HCT116 (cell line): ENCODE results near the gene INS. TPM values are rescaled to one million over a fixed set of nuclear protein-coding genes. Genes with fewer than 3 reads are reported as not detected.

Experiments used
- ATAC-seq: fragments of 200-7000 bp; cut with Tn5 transposase; 2 replicates; pipeline ENCODE4 v1.9.1; 2020; ENCODE audit warnings: mild to moderate bottlenecking, moderate library complexity
- BruUV-seq: library from RNA; stranded (reverse); fragments of 400-500 nt; replicated peaks from 2 replicates; lab custom pipeline; 2021; lab: Mats Ljungman, UMichigan
- CTCF ChIA-PET: fragments of 300-600 bp; sonication (Branson Sonifier 250); formaldehyde crosslinking; loops from one replicate; lab custom pipeline; 2021; ENCODE audit warnings: antibody characterized with exemption; lab: Charles Lee
- POLR2A ChIA-PET: fragments of 300-600, 350-600 bp; sonication (Branson Sonifier 250); formaldehyde crosslinking; loops from one replicate; lab custom pipeline; 2021; ENCODE audit warnings: antibody characterized with exemption; lab: Charles Lee
- RAD21 ChIA-PET, 2 experiments: fragments of 300-600 bp; sonication (Branson Sonifier 250); formaldehyde crosslinking; loops; one replicate each; lab custom pipeline; 2023; ENCODE audit warnings: low total read pairs in 2 of 2; ENCODE audit not compliant: uncharacterized antibody in 2 of 2, unreplicated experiment in 2 of 2, low non-redundant PET in 1 of 2; lab: Charles Lee
- DNase-seq: peaks from one replicate; pipeline ENCODE4 v3.0.0-alpha.2; 2010; ENCODE audit warnings: low read depth, low spot score
- H2AFZ ChIP-seq: fragments of 200-600 bp; shearing (Covaris generic), sonication (generic); 2 replicates; pipeline ENCODE4 v1.6.1; 2017; ENCODE audit warnings: low read depth, mixed run types, mixed read lengths, antibody characterized with exemption, low read length; ENCODE audit not compliant: poor library complexity, severe bottlenecking
- H3K27ac ChIP-seq: 2 replicates; pipeline ENCODE4 v1.5.1; 2012; ENCODE audit warnings: low read depth, low read length
- H3K27me3 ChIP-seq: fragments of 200-600 bp; sonication (generic); 2 replicates; pipeline ENCODE4 v1.6.1; 2016; ENCODE audit warnings: mixed run types, low read length, mixed read lengths; ENCODE audit not compliant: insufficient read depth
- H3K36me3 ChIP-seq, 2 experiments: fragments of 200-500 bp in 1 of 2; fragments of 200-600 bp in 1 of 2; sonication (Bioruptor generic) in 1 of 2; sonication (generic) in 1 of 2; 2 replicates each; pipeline versions ENCODE4 v1.5.1 to v1.6.1; 2014 to 2016; ENCODE audit warnings: low read length in 2 of 2, inconsistent platforms in 1 of 2, mixed read lengths in 1 of 2, mixed run types in 1 of 2; ENCODE audit not compliant: insufficient read depth in 2 of 2, control insufficient read depth in 1 of 2
- H3K4me1 ChIP-seq, 2 experiments: fragments of 200-600 bp in 1 of 2; sonication (generic) in 1 of 2; 2 replicates each; pipeline versions ENCODE4 v1.5.1 to v1.6.1; 2012 to 2017; ENCODE audit warnings: low read length in 2 of 2, inconsistent platforms in 1 of 2, mild to moderate bottlenecking in 1 of 2, mixed read lengths in 1 of 2, mixed run types in 1 of 2, moderate library complexity in 1 of 2; ENCODE audit not compliant: insufficient read depth in 2 of 2, control insufficient read depth in 1 of 2
- H3K4me2 ChIP-seq: fragments of 200-600 bp; sonication (generic); 2 replicates; pipeline ENCODE4 v1.6.1; 2017; ENCODE audit warnings: mixed run types, low read length, mixed read lengths
- H3K4me3 ChIP-seq, 2 experiments: fragments of 200-600 bp in 1 of 2; sonication (generic) in 1 of 2; replicated peaks in 1 of 2; 2 replicates each; pipeline ENCODE4 v1.5.1; 2011 to 2016; ENCODE audit warnings: low read length in 2 of 2, control low read depth in 1 of 2, low read depth in 1 of 2, mild to moderate bottlenecking in 1 of 2, mixed read lengths in 1 of 2, mixed run types in 1 of 2
- H3K79me2 ChIP-seq: fragments of 200-600 bp; sonication (generic); 2 replicates; pipeline ENCODE4 v1.6.1; 2017; ENCODE audit warnings: mild to moderate bottlenecking, mixed run types, low read length, moderate library complexity, mixed read lengths; ENCODE audit not compliant: insufficient read depth
- H3K9ac ChIP-seq: fragments of 200-600 bp; sonication (generic); 2 replicates; pipeline ENCODE4 v1.6.1; 2016; ENCODE audit warnings: low read length, mixed read lengths
- H3K9me2 ChIP-seq: fragments of 200-600 bp; sonication (generic), shearing (Covaris generic); 2 replicates; pipeline ENCODE4 v1.6.1; 2017; ENCODE audit warnings: mixed run types, mild to moderate bottlenecking, moderate library complexity; ENCODE audit not compliant: insufficient read depth
- H3K9me3 ChIP-seq, 2 experiments: fragments of 200-500 bp in 1 of 2; fragments of 200-600 bp in 1 of 2; sonication (Bioruptor generic) in 1 of 2; sonication (generic) in 1 of 2; 2 replicates each; pipeline ENCODE4 v1.6.1; 2014 to 2017; ENCODE audit warnings: low read length in 2 of 2, mixed read lengths in 2 of 2, inconsistent platforms in 1 of 2, low read depth in 1 of 2, mild to moderate bottlenecking in 1 of 2, mixed run types in 1 of 2, moderate library complexity in 1 of 2; ENCODE audit not compliant: control insufficient read depth in 1 of 2, insufficient read depth in 1 of 2
- H4K20me1 ChIP-seq: fragments of 200-600 bp; sonication (generic), shearing (Covaris generic); 2 replicates; pipeline ENCODE4 v1.6.1; 2017; ENCODE audit warnings: mixed run types, mild to moderate bottlenecking, moderate library complexity; ENCODE audit not compliant: insufficient read depth
- CTCF ChIP-seq, 3 experiments: fragments of 200-600 bp in 1 of 3; sonication (generic) in 1 of 3; IDR thresholded peaks in 2 of 3; conservative IDR thresholded peaks in 1 of 3; 2 replicates each; pipeline ENCODE4 v1.5.1; 2012 to 2017; ENCODE audit warnings: low read depth in 2 of 3, low read length in 2 of 3, antibody characterized with exemption in 1 of 3, borderline replicate concordance in 1 of 3, control low read depth in 1 of 3, mild to moderate bottlenecking in 1 of 3, mixed read lengths in 1 of 3, mixed run types in 1 of 3, moderate library complexity in 1 of 3; ENCODE audit not compliant: insufficient read depth in 1 of 3
- EZH2phosphoT487 ChIP-seq: fragments of 200-600 bp; IDR thresholded peaks from 2 replicates; pipeline ENCODE4 v1.6.1; 2018; ENCODE audit warnings: antibody characterized with exemption, borderline replicate concordance
- FOSL1 ChIP-seq: IDR thresholded peaks from 2 replicates; pipeline ENCODE4 v1.6.1; 2012; ENCODE audit warnings: low read depth
- MAX ChIP-seq: IDR thresholded peaks from 2 replicates; pipeline ENCODE4 v1.6.1; 2012
- REST ChIP-seq: IDR thresholded peaks from 2 replicates; pipeline ENCODE4 v1.6.1; 2012; ENCODE audit warnings: low read depth
- SP1 ChIP-seq: IDR thresholded peaks from 2 replicates; pipeline ENCODE4 v1.6.1; 2012; ENCODE audit warnings: low read depth
- YY1 ChIP-seq: IDR thresholded peaks from 2 replicates; pipeline ENCODE4 v1.6.1; 2011; ENCODE audit warnings: low read length, low read depth, moderate library complexity, mild to moderate bottlenecking; ENCODE audit not compliant: insufficient replicate concordance; ENCODE audit errors: extremely low read depth
- ZNF274 ChIP-seq: fragments of 200-500 bp; sonication (Bioruptor generic); IDR thresholded peaks from 2 replicates; pipeline ENCODE4 v1.6.1; 2014; ENCODE audit warnings: mild to moderate bottlenecking, low read depth, low read length, inconsistent platforms
- intact Hi-C: fragments of 100-400 bp; cut with micrococcal nuclease; formaldehyde crosslinking; loops from 2 replicates; pipeline ENCODE4 v1.10.0; 2022
- total RNA-seq: library from RNA; stranded (reverse); gene quantifications from one replicate; pipeline ENCODE4 v1.2.1, GENCODE V29; 2021; ENCODE audit not compliant: unreplicated experiment

The INS gene
- total RNA-seq, 1 experiment from 2014 or later, result 0.44 TPM

- no TSS peak for BruUV-seq
- ChIA-PET CTCF (interaction anchor here (2.0 to 4.8 kb wide), 2 partner anchors 13 to 256 kb away, joined by 10 to 23 read pairs; no protein-coding TSS in a partner anchor), RAD21 (no interaction called here), POLR2A (no interaction called here)
- Histone ChIP-seq H3K4me3 (no peak overlapping the region), H3K36me3 (no peaks in the 10 kb centered on the region), H3K79me2 (no peaks in the 10 kb centered on the region), H3K9me2 (no peaks in the 10 kb centered on the region), H3K27ac (no peak overlapping the region), H2AFZ (no peak overlapping the region), H4K20me1 (no peaks in the 10 kb centered on the region), H3K9me3 (no peaks in the 10 kb centered on the region), H3K27me3 (no peaks in the 10 kb centered on the region), H3K9ac (no peak overlapping the region), H3K4me1 (peaks cover 2 to 11% of the 10 kb centered on the region in 2 experiments; a peak in 3 of 4 replicates), H3K4me2 (no peak overlapping the region)
- no peak for ATAC-seq
- DNase-seq, result no peak
- TF ChIP-seq REST (no peak), ZNF274 (no peak)
- intact Hi-C loops, result no loop called here
Observed at GRCh38 chr11:2164081-2164480, 3.1 kb upstream of the INS start.

- Histone ChIP-seq H3K27me3 (no peaks in the 10 kb centered on the region), H3K9me3 (no peaks in the 10 kb centered on the region), H3K79me2 (no peaks in the 10 kb centered on the region), H3K4me2 (no peak overlapping the region), H3K36me3 (no peaks in the 10 kb centered on the region), H3K4me1 (peaks cover 0 to 5% of the 10 kb centered on the region in 2 experiments; a peak in 1 of 4 replicates), H3K9me2 (no peaks in the 10 kb centered on the region), H3K27ac (no peak overlapping the region), H3K9ac (no peak overlapping the region), H2AFZ (no peak overlapping the region), H4K20me1 (no peaks in the 10 kb centered on the region), H3K4me3 (no peak overlapping the region)
- DNase-seq (no peak), ATAC-seq (no peak)
- ChIA-PET RAD21 (no interaction called here), CTCF (interaction anchor here (1.4 to 4.8 kb wide), 2 partner anchors 12 to 257 kb away, joined by 4 to 23 read pairs; no protein-coding TSS in a partner anchor), POLR2A (no interaction called here)
- no TSS peak for BruUV-seq
- intact Hi-C loops, result no loop called here
- no peak for TF ChIP-seq FOSL1
- TF ChIP-seq SP1, result no peak
- TF ChIP-seq YY1, result no peak
- no peak for TF ChIP-seq REST
- no peak for TF ChIP-seq CTCF (IDR thresholded peaks at IDR 0.05 in 2 of 3, conservative IDR thresholded peaks at IDR 0.05 in 1 of 3; ENCODE audit: borderline replicate concordance in 1 of 3, insufficient read depth in 1 of 3, low read depth in 2 of 3, low read length in 2 of 3)
- TF ChIP-seq EZH2phosphoT487, result no peak
- no peak for TF ChIP-seq MAX
Observed at GRCh38 chr11:2163428-2163978, 2.5 kb upstream of the INS start.
